NCI-H2029 (cell line): Measurements from ENCODE around the gene TLR7.

Experiments used
- DNase-seq: peaks from one replicate; lab custom pipeline; 2025; lab: John Stamatoyannopoulos, UW

The TLR7 gene

GRCh38 chrX:12866451-12867377, at the start of gene TLR7:
Gene TLR7 (plus strand): TSS chrX:12867072. CDS start chrX:12867579, 507 bp downstream.
- no peak for DNase-seq

- DNase-seq: no peak
These were observed 49.3 kb upstream of the TLR7 start for GRCh38 chrX:12817528-12817927.

- DNase-seq: no peak
These were observed 47.6 kb upstream of the TLR7 start for GRCh38 chrX:12819222-12819621.

- no peak for DNase-seq
These were observed 46.1 kb upstream of the TLR7 start for GRCh38 chrX:12820737-12821136.

GRCh38 chrX:12824944-12825343, 41.9 kb upstream of the TLR7 start:
- no peak for DNase-seq

- no peak for DNase-seq
These were observed 41.1 kb upstream of the TLR7 start for GRCh38 chrX:12825801-12826200.

GRCh38 chrX:12843061-12843667, 23.7 kb upstream of the TLR7 start:
- DNase-seq: no peak

GRCh38 chrX:12843668-12844279, 23.1 kb upstream of the TLR7 start:
- DNase-seq: no peak

GRCh38 chrX:12844319-12844718, 22.6 kb upstream of the TLR7 start:
- no peak for DNase-seq

GRCh38 chrX:12865359-12865758, 1.5 kb upstream of the TLR7 start:
- DNase-seq: no peak

- no peak for DNase-seq
These were observed 813 bp downstream of the TLR7 start for GRCh38 chrX:12867685-12868084.

GRCh38 chrX:12868747-12869146, 1.9 kb downstream of the TLR7 start:
- DNase-seq: no peak

GRCh38 chrX:12871257-12871656, 4.4 kb downstream of the TLR7 start:
- no peak for DNase-seq

- no peak for DNase-seq
These were observed 5.9 kb downstream of the TLR7 start for GRCh38 chrX:12872741-12873140.

GRCh38 chrX:12874581-12874980, 7.7 kb downstream of the TLR7 start:
- DNase-seq: no peak

- DNase-seq: no peak
These were observed 10.5 kb downstream of the TLR7 start for GRCh38 chrX:12877386-12877785.

- DNase-seq: no peak
These were observed 11.7 kb downstream of the TLR7 start for GRCh38 chrX:12878536-12878935.

GRCh38 chrX:12881914-12882313, 15.0 kb downstream of the TLR7 start:
- no peak for DNase-seq

- DNase-seq: no peak
These were observed 18.6 kb downstream of the TLR7 start for GRCh38 chrX:12885508-12885907.

- no peak for DNase-seq
These were observed 19.7 kb downstream of the TLR7 start for GRCh38 chrX:12886545-12886944.

- no peak for DNase-seq
These were observed 20.3 kb downstream of the TLR7 start for GRCh38 chrX:12887141-12887540.

GRCh38 chrX:12887767-12888166, 20.9 kb downstream of the TLR7 start:
- no peak for DNase-seq

GRCh38 chrX:12890467-12890866, 23.6 kb downstream of the TLR7 start:
- no peak for DNase-seq
